K562 (cell line): ENCODE data around the gene CCDC192. TPM values are rescaled to one million over a fixed set of nuclear protein-coding genes. Genes with fewer than 3 reads are reported as not detected.

Experiments
- ATAC-seq: fragments of 200-7000 bp; cut with Tn5 transposase; 3 replicates; pipeline ENCODE4 v1.9.1; 2020; ENCODE audit warnings: moderate library complexity
- BruUV-seq: library from RNA; stranded (reverse); fragments of 400-500 nt; replicated peaks from 2 replicates; lab custom pipeline; 2021; lab: Mats Ljungman, UMichigan
- CTCF ChIA-PET: fragments of 300-600 bp; formaldehyde crosslinking; extraction: SDS; loops from one replicate; lab custom pipeline; 2021; ENCODE audit warnings: low intra/inter-chr PET ratio; lab: Yijun Ruan, JAX
- POLR2A ChIA-PET: fragments of 300-600, 350-650 bp; sonication (Branson Sonifier 250); formaldehyde crosslinking; extraction: SDS; loops from one replicate; lab custom pipeline; 2021; ENCODE audit warnings: antibody characterized with exemption, inconsistent platforms; lab: Yijun Ruan, JAX
- DNase-seq, 4 experiments: peaks; one replicate each; pipeline versions ENCODE4 v3.0.0 to v3.0.0-alpha.2; 2011 to 2018; ENCODE audit warnings: low spot score in 3 of 4, mixed read lengths in 3 of 4; ENCODE audit errors: extremely low read depth in 1 of 4
- FAIRE-seq: peaks from 2 replicates; lab custom pipeline; 2011; peaks lifted over from hg19 to GRCh38; lab: Jason Lieb, UNC
- H2AFZ ChIP-seq: 2 replicates; pipeline ENCODE4 v1.6.0; 2011; ENCODE audit warnings: low read depth, low read length, control low read depth, inconsistent platforms
- H3K27ac ChIP-seq: fragments of 200-600 bp; 3 replicates; pipeline ENCODE4 v1.8.0; 2011; ENCODE audit warnings: low read depth, mild to moderate bottlenecking, control low read depth, inconsistent platforms, low read length, moderate library complexity, mixed read lengths; ENCODE audit errors: extremely low read depth
- H3K27me3 ChIP-seq, 2 experiments: fragments of 300-600 bp in 1 of 2; 2 replicates in 1 of 2; 3 replicates in 1 of 2; pipeline versions ENCODE4 v1.6.0 to v1.8.0; 2011; ENCODE audit warnings: inconsistent platforms in 2 of 2, low read length in 2 of 2, mild to moderate bottlenecking in 1 of 2, mixed read lengths in 1 of 2, moderate library complexity in 1 of 2; ENCODE audit not compliant: control insufficient read depth in 2 of 2, insufficient read depth in 2 of 2
- H3K36me3 ChIP-seq: fragments of 300-600 bp; 3 replicates; pipeline ENCODE4 v1.8.0; 2011; ENCODE audit warnings: mild to moderate bottlenecking, low read length, inconsistent platforms; ENCODE audit not compliant: control insufficient read depth, insufficient read depth
- H3K4me1 ChIP-seq, 2 experiments: fragments of 200-600 bp in 1 of 2; replicated peaks in 1 of 2; 2 replicates in 1 of 2; 3 replicates in 1 of 2; pipeline versions ENCODE4 v1.5.1 to v1.8.0; 2011; ENCODE audit warnings: inconsistent platforms in 2 of 2, low read length in 2 of 2, mild to moderate bottlenecking in 1 of 2, mixed read lengths in 1 of 2, moderate library complexity in 1 of 2; ENCODE audit not compliant: control insufficient read depth in 2 of 2, insufficient read depth in 2 of 2
- H3K4me2 ChIP-seq: 2 replicates; pipeline ENCODE4 v1.6.1; 2011; ENCODE audit warnings: low read length, control low read depth, inconsistent platforms, mixed read lengths; ENCODE audit not compliant: insufficient read depth
- H3K4me3 ChIP-seq: fragments of 200-600 bp; sonication (generic), shearing (Covaris generic); 2 replicates; pipeline ENCODE4 v1.5.1; 2016; ENCODE audit warnings: control low read depth, inconsistent platforms
- H3K79me2 ChIP-seq: fragments of 200-600 bp; 3 replicates; pipeline ENCODE4 v1.8.0; 2011; ENCODE audit warnings: low read length, inconsistent platforms; ENCODE audit not compliant: control insufficient read depth, insufficient read depth
- H3K9ac ChIP-seq, 2 experiments: 2 replicates each; pipeline versions ENCODE4 v1.6.0 to v1.6.1; 2011; ENCODE audit warnings: low read depth in 2 of 2, low read length in 2 of 2, control low read depth in 1 of 2, inconsistent platforms in 1 of 2, mild to moderate bottlenecking in 1 of 2, mixed read lengths in 1 of 2; ENCODE audit not compliant: insufficient read depth in 1 of 2
- H3K9me1 ChIP-seq: one replicate; pipeline ENCODE4 v1.6.0; 2011; ENCODE audit warnings: inconsistent platforms, mild to moderate bottlenecking, low read length, moderate library complexity; ENCODE audit not compliant: control insufficient read depth, insufficient read depth
- H3K9me3 ChIP-seq: replicated peaks from 2 replicates; pipeline ENCODE4 v1.5.1; 2011; ENCODE audit warnings: low read depth, low read length, inconsistent platforms; ENCODE audit not compliant: control insufficient read depth, insufficient read depth
- H4K20me1 ChIP-seq: replicated peaks from 2 replicates; pipeline ENCODE4 v1.6.1; 2011; ENCODE audit warnings: low read length, inconsistent platforms, mixed read lengths; ENCODE audit not compliant: control insufficient read depth, insufficient read depth
- GATAD2A ChIP-seq: fragments of 450-650 bp; IDR thresholded peaks from 2 replicates; pipeline ENCODE4 v1.6.1; 2017
- GTF2E2 ChIP-seq: fragments of 200-800 bp; sonication (Bioruptor generic); IDR thresholded peaks from 2 replicates; pipeline ENCODE4 v1.6.1; 2016; ENCODE audit warnings: missing genetic modification characterization, missing compliant biosample characterization
- JUN ChIP-seq, 2 experiments: sonication (generic) in 1 of 2; formaldehyde crosslinking in 1 of 2; IDR thresholded peaks; 2 replicates each; pipeline versions ENCODE4 v1.6.1 to v1.8.0; 2012 to 2022; ENCODE audit warnings: borderline replicate concordance in 2 of 2, mild to moderate bottlenecking in 2 of 2, improper control_type of control experiment in 1 of 2, low read depth in 1 of 2, low read length in 1 of 2, missing genetic modification reagents in 1 of 2
- TCFL5 ChIP-seq: fragments of 250-450 bp; sonication (Bioruptor Pico); conservative IDR thresholded peaks from 2 replicates; pipeline ENCODE4 v1.6.1; 2021; ENCODE audit warnings: mild to moderate bottlenecking, moderate library complexity, matching md5 sums
- ZNF174 ChIP-seq: fragments of 250-450 bp; sonication (Bioruptor Pico); IDR thresholded peaks from 2 replicates; pipeline ENCODE4 v1.4.0; 2020; ENCODE audit warnings: mild to moderate bottlenecking
- WGBS: fragments of 100-300 bp; shearing (Covaris generic); methylation state at CpG from one replicate; pipeline ENCODE4 v1.1.6; 2016; ENCODE audit warnings: low coverage, mixed read lengths; ENCODE audit not compliant: insufficient coverage; ENCODE audit errors: missing lambda C conversion rate; 5-methylcytosine and 5-hydroxymethylcytosine counted together
- in situ Hi-C: fragments of 300-500 bp; cut with MboI; formaldehyde crosslinking; loops from 4 replicates; pipeline ENCODE4 v1.15.0; 2018; ENCODE audit warnings: inconsistent platforms, mixed read lengths
- intact Hi-C: fragments of 100-400 bp; cut with micrococcal nuclease; formaldehyde crosslinking; loops from 2 replicates; pipeline ENCODE4 v1.14.2; 2022
- polyA plus RNA-seq, 8 experiments: library from polyadenylated mRNA; depleted of rRNA in 4 of 8; stranded (reverse) in 5 of 8; unstranded in 3 of 8; fragments of >200 nt; fragmentation: Nextera tagmentation in 2 of 8; fragmentation: Illumina TruSeq in 1 of 8; extraction: Ambion mirVana in 2 of 8; extraction: Trizol in 1 of 8; gene quantifications; 2 replicates each; pipeline versions ENCODE4 v1.2.1 to v1.2.3, GENCODE V29; 2011 to 2014; ENCODE audit warnings: inconsistent platforms in 1 of 8, missing spikeins in 1 of 8
- total RNA-seq, 7 experiments: library from RNA; depleted of rRNA in 6 of 7; stranded (reverse); fragments of >200 nt in 6 of 7; fragmentation: Illumina TruSeq in 2 of 7; extraction: Trizol in 2 of 7; gene quantifications; 2 replicates each; pipeline versions ENCODE4 v1.2.1 to v1.2.3, GENCODE V29; 2011 to 2021; ENCODE audit warnings: low replicate concordance in 1 of 7
- TF ChIP-seq, protein P1 (sequence below): fragments of 450-650 bp; formaldehyde crosslinking; IDR thresholded peaks from 2 replicates; pipeline ENCODE4 v1.4.0; 2020; ENCODE audit warnings: mild to moderate bottlenecking, moderate library complexity

The CCDC192 gene
- total and polyA plus RNA-seq, 9 of the 15 experiments (the other 6 are each of a cell fraction or from before 2014, with no cell fraction given): 0.21 to 0.66 (median 0.38) TPM; not detected in 2

DNA sequence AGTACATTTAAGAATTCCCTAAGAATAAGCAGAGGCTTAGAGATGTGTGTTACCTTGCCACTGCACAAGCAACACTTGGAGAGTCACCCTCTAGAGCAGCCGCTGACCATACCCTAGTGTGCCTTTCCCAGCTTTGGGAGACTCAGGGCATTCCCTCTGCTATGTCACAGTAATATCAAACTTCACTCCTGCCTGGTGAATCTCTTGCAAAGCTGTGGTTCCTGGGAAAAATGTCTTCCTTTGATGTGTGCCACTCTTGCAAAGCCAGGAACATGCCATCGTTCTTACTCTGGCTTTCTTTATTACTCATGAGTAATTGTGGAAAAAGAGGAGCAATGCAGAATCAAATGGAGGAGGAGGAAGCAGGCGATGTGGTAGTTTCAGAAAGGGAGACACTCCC, 173.2 kb downstream of the CCDC192 start:
- CTCF ChIA-PET: interaction anchor here (0.7 to 0.8 kb wide), 2 partner anchors 225 to 324 kb away, joined by 3 read pairs; no protein-coding TSS in a partner anchor
- Histone ChIP-seq H3K27ac (no peak overlapping the region), H4K20me1 (no peaks in the 10 kb centered on the region), H3K4me2 (no peak overlapping the region), H3K36me3 (no peaks in the 10 kb centered on the region), H3K9me1 (no peaks in the 10 kb centered on the region), H3K4me3 (no peak overlapping the region), H3K79me2 (no peaks in the 10 kb centered on the region), H2AFZ (no peak overlapping the region), H3K9ac (no peak overlapping the region), H3K4me1 (no peaks in the 10 kb centered on the region), H3K27me3 (no peaks in the 10 kb centered on the region), H3K9me3 (no peaks in the 10 kb centered on the region)
- no peak for DNase-seq
- POLR2A ChIA-PET: interaction anchor here (0.6 kb wide), 1 partner anchor 10 kb away, joined by 3 read pairs; no protein-coding TSS in a partner anchor
- no peak for TF ChIP-seq GTF2E2 (tag)
- TF ChIP-seq ZNF174 (CRISPR knock-in tag): no peak
- TF ChIP-seq GATAD2A: no peak
- no peak for TF ChIP-seq JUN (IDR thresholded peaks at IDR 0.05; ENCODE audit: borderline replicate concordance, low read depth, low read length)
- TF ChIP-seq JUN (CRISPR knock-in tag; IDR thresholded peaks at IDR 0.05; ENCODE audit: borderline replicate concordance): no peak
- TF ChIP-seq TCFL5 (CRISPR knock-in tag): no peak
- TF ChIP-seq, protein P1, sequence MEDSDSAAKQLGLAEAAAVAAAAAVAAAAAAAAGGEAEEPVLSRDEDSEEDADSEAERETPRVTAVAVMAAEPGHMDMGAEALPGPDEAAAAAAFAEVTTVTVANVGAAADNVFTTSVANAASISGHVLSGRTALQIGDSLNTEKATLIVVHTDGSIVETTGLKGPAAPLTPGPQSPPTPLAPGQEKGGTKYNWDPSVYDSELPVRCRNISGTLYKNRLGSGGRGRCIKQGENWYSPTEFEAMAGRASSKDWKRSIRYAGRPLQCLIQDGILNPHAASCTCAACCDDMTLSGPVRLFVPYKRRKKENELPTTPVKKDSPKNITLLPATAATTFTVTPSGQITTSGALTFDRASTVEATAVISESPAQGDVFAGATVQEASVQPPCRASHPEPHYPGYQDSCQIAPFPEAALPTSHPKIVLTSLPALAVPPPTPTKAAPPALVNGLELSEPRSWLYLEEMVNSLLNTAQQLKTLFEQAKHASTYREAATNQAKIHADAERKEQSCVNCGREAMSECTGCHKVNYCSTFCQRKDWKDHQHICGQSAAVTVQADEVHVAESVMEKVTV: no peak
- intact Hi-C loops (loop anchor here (5.0 to 10.0 kb wide), 2 partner anchors 312 to 1891 kb away; no protein-coding TSS in a partner anchor), in situ Hi-C loops (loop anchor here (10.0 kb wide), 1 partner anchor 328 kb away; no protein-coding TSS in a partner anchor)
- no peak for ATAC-seq
- BruUV-seq: no TSS peak
- WGBS: 0% methylated on average over 3 of the region's 3 CpGs
- no peak for FAIRE-seq
